ENCODE data around the gene ITGA8.

GRCh38 chr10:15478950-15479349 lies 240.8 kb downstream of the ITGA8 start:
- TF ChIP-seq, protein P1, sequence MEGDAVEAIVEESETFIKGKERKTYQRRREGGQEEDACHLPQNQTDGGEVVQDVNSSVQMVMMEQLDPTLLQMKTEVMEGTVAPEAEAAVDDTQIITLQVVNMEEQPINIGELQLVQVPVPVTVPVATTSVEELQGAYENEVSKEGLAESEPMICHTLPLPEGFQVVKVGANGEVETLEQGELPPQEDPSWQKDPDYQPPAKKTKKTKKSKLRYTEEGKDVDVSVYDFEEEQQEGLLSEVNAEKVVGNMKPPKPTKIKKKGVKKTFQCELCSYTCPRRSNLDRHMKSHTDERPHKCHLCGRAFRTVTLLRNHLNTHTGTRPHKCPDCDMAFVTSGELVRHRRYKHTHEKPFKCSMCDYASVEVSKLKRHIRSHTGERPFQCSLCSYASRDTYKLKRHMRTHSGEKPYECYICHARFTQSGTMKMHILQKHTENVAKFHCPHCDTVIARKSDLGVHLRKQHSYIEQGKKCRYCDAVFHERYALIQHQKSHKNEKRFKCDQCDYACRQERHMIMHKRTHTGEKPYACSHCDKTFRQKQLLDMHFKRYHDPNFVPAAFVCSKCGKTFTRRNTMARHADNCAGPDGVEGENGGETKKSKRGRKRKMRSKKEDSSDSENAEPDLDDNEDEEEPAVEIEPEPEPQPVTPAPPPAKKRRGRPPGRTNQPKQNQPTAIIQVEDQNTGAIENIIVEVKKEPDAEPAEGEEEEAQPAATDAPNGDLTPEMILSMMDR (IDR thresholded peaks at IDR 0.05; ENCODE audit: low read depth, low read length) = no peak
- no peak for TF ChIP-seq EZH2phosphoT487 (IDR thresholded peaks at IDR 0.05; ENCODE audit: low read depth)
